Smooth muscle cell (in vitro differentiated cells): ENCODE results near the gene DISP2. TPM values are rescaled to one million over a fixed set of nuclear protein-coding genes. Genes with fewer than 3 reads are reported as not detected.

Source experiments
- DNase-seq: peaks from one replicate; lab custom pipeline; 2025; ENCODE audit not compliant: unreplicated experiment; lab: John Stamatoyannopoulos, UW
- H2AFZ ChIP-seq: fragments of 200-600 bp; sonication (generic); 2 replicates; pipeline ENCODE4 v1.6.0; 2016; ENCODE audit warnings: antibody characterized with exemption, low read depth, mild to moderate bottlenecking
- H3F3A ChIP-seq: fragments of 200-600 bp; sonication (generic); 2 replicates; pipeline ENCODE4 v1.6.0; 2017; ENCODE audit warnings: antibody characterized with exemption, low read depth
- H3K27ac ChIP-seq: fragments of 200-600 bp; sonication (generic); 2 replicates; pipeline ENCODE4 v1.5.1; 2016; ENCODE audit warnings: low read depth, mild to moderate bottlenecking
- H3K27me3 ChIP-seq: fragments of 200-600 bp; sonication (generic); 2 replicates; pipeline ENCODE4 v1.6.1; 2016; ENCODE audit warnings: low read depth, mild to moderate bottlenecking
- H3K36me3 ChIP-seq: fragments of 200-600 bp; sonication (generic); 2 replicates; pipeline ENCODE4 v1.5.1; 2016; ENCODE audit warnings: low read depth
- H3K4me1 ChIP-seq: fragments of 200-600 bp; sonication (generic); 2 replicates; pipeline ENCODE4 v1.5.1; 2016; ENCODE audit warnings: low read depth
- H3K4me2 ChIP-seq: fragments of 200-600 bp; sonication (generic); 2 replicates; pipeline ENCODE4 v1.6.0; 2016; ENCODE audit warnings: mild to moderate bottlenecking
- H3K4me3 ChIP-seq: fragments of 200-600 bp; sonication (generic); 2 replicates; pipeline ENCODE4 v1.5.1; 2016; ENCODE audit warnings: mild to moderate bottlenecking
- H3K79me2 ChIP-seq: fragments of 200-600 bp; sonication (generic); 2 replicates; pipeline ENCODE4 v1.6.0; 2016; ENCODE audit warnings: low read depth, mild to moderate bottlenecking
- H3K9ac ChIP-seq: fragments of 200-600 bp; sonication (generic); 2 replicates; pipeline ENCODE4 v1.6.0; 2016; ENCODE audit warnings: low read depth
- H3K9me3 ChIP-seq: fragments of 200-600 bp; sonication (generic); replicated peaks from 2 replicates; pipeline ENCODE4 v1.5.1; 2016; ENCODE audit warnings: low read depth
- H4K20me1 ChIP-seq: fragments of 200-600 bp; sonication (generic); 2 replicates; pipeline ENCODE4 v1.6.0; 2016; ENCODE audit warnings: low read depth
- CTCF ChIP-seq: fragments of 200-600 bp; sonication (generic); IDR thresholded peaks from 2 replicates; pipeline ENCODE4 v1.5.1; 2017; ENCODE audit warnings: borderline replicate concordance, mild to moderate bottlenecking, antibody characterized with exemption; ENCODE audit not compliant: insufficient read depth, poor library complexity, severe bottlenecking
- WGBS: methylation state at CpG from one replicate; pipeline ENCODE4 v1.1.7; 2016; ENCODE audit warnings: low lambda C conversion rate; 5-methylcytosine and 5-hydroxymethylcytosine counted together
- polyA plus RNA-seq: library from polyadenylated mRNA; unstranded; fragments of >200 nt; fragmentation: Nextera tagmentation; extraction: Ambion mirVana; gene quantifications from 2 replicates; pipeline ENCODE4 v1.2.1, GENCODE V29; 2016
- total RNA-seq: library from RNA; depleted of rRNA; stranded (reverse); fragments of >200 nt; gene quantifications from 2 replicates; pipeline ENCODE4 v1.2.3, GENCODE V29; 2014

Gene DISP2
- total and polyA plus RNA-seq, 2 experiments from 2014 or later = 0.46 to 0.58 TPM

GRCh38 chr15:40345867-40346578 lies 12.0 kb upstream of the DISP2 start:
- H3K27ac ChIP-seq = no peak overlapping the region
- TF ChIP-seq CTCF = no peak
- no peak overlapping the region for H3K4me2 ChIP-seq
- H3K4me3 ChIP-seq = no peak overlapping the region
- no peak overlapping the region for H2AFZ ChIP-seq
- no peaks in the 10 kb centered on the region for H3K79me2 ChIP-seq
- DNase-seq = no peak
- H3K4me1 ChIP-seq = peaks cover 13% of the 10 kb centered on the region
- no peaks in the 10 kb centered on the region for H3K9me3 ChIP-seq
- H3K9ac ChIP-seq = no peak overlapping the region
- H3K36me3 ChIP-seq = no peaks in the 10 kb centered on the region
- peaks cover 24% of the 10 kb centered on the region for H3F3A ChIP-seq
- H4K20me1 ChIP-seq = no peaks in the 10 kb centered on the region
- no peaks in the 10 kb centered on the region for H3K27me3 ChIP-seq
- 91% methylated on average over 6 of the region's 6 CpGs for WGBS

GRCh38 chr15:40346579-40347558 lies 11.2 kb upstream of the DISP2 start:
- WGBS = 88% methylated on average over 15 of the region's 15 CpGs
- Histone ChIP-seq H3K79me2 (no peaks in the 10 kb centered on the region), H3F3A (peaks cover 16% of the 10 kb centered on the region), H3K4me2 (no peak overlapping the region), H3K9ac (no peak overlapping the region), H2AFZ (no peak overlapping the region), H3K36me3 (no peaks in the 10 kb centered on the region), H3K9me3 (no peaks in the 10 kb centered on the region), H3K4me3 (no peak overlapping the region), H3K27me3 (no peaks in the 10 kb centered on the region), H3K4me1 (peaks cover 9% of the 10 kb centered on the region), H4K20me1 (no peaks in the 10 kb centered on the region), H3K27ac (no peak overlapping the region)
- no peak for DNase-seq
- TF ChIP-seq CTCF = no peak

- Histone ChIP-seq H3K4me1 (peaks cover 9% of the 10 kb centered on the region), H3K4me3 (no peak overlapping the region), H4K20me1 (no peaks in the 10 kb centered on the region), H3K27ac (no peak overlapping the region), H3K4me2 (no peak overlapping the region), H3K27me3 (no peaks in the 10 kb centered on the region), H3K79me2 (no peaks in the 10 kb centered on the region), H3K36me3 (no peaks in the 10 kb centered on the region), H2AFZ (no peak overlapping the region), H3F3A (peaks cover 8% of the 10 kb centered on the region), H3K9ac (no peak overlapping the region), H3K9me3 (no peaks in the 10 kb centered on the region)
- 86% methylated on average over 11 of the region's 11 CpGs for WGBS
- no peak for TF ChIP-seq CTCF
- no peak for DNase-seq
Measured at GRCh38 chr15:40347559-40348473, 10.2 kb upstream of the DISP2 start.
